HCT116 (cell line): ENCODE data around the gene SLF1. TPM values are rescaled to one million over a fixed set of nuclear protein-coding genes. Genes with fewer than 3 reads are reported as not detected.

Experiments
- ATAC-seq: fragments of 200-7000 bp; cut with Tn5 transposase; 2 replicates; pipeline ENCODE4 v1.9.1; 2020; ENCODE audit warnings: mild to moderate bottlenecking, moderate library complexity
- BruUV-seq: library from RNA; stranded (reverse); fragments of 400-500 nt; replicated peaks from 2 replicates; lab custom pipeline; 2021; lab: Mats Ljungman, UMichigan
- CTCF ChIA-PET: fragments of 300-600 bp; sonication (Branson Sonifier 250); formaldehyde crosslinking; loops from one replicate; lab custom pipeline; 2021; ENCODE audit warnings: antibody characterized with exemption; lab: Charles Lee
- POLR2A ChIA-PET: fragments of 300-600, 350-600 bp; sonication (Branson Sonifier 250); formaldehyde crosslinking; loops from one replicate; lab custom pipeline; 2021; ENCODE audit warnings: antibody characterized with exemption; lab: Charles Lee
- RAD21 ChIA-PET, 2 experiments: fragments of 300-600 bp; sonication (Branson Sonifier 250); formaldehyde crosslinking; loops; one replicate each; lab custom pipeline; 2023; ENCODE audit warnings: low total read pairs in 2 of 2; ENCODE audit not compliant: uncharacterized antibody in 2 of 2, unreplicated experiment in 2 of 2, low non-redundant PET in 1 of 2; lab: Charles Lee
- DNase-seq: peaks from one replicate; pipeline ENCODE4 v3.0.0-alpha.2; 2010; ENCODE audit warnings: low read depth, low spot score
- H2AFZ ChIP-seq: fragments of 200-600 bp; shearing (Covaris generic), sonication (generic); 2 replicates; pipeline ENCODE4 v1.6.1; 2017; ENCODE audit warnings: low read depth, mixed run types, mixed read lengths, antibody characterized with exemption, low read length; ENCODE audit not compliant: poor library complexity, severe bottlenecking
- H3K27ac ChIP-seq: 2 replicates; pipeline ENCODE4 v1.5.1; 2012; ENCODE audit warnings: low read depth, low read length
- H3K27me3 ChIP-seq: fragments of 200-600 bp; sonication (generic); 2 replicates; pipeline ENCODE4 v1.6.1; 2016; ENCODE audit warnings: mixed run types, low read length, mixed read lengths; ENCODE audit not compliant: insufficient read depth
- H3K36me3 ChIP-seq, 2 experiments: fragments of 200-500 bp in 1 of 2; fragments of 200-600 bp in 1 of 2; sonication (Bioruptor generic) in 1 of 2; sonication (generic) in 1 of 2; 2 replicates each; pipeline versions ENCODE4 v1.5.1 to v1.6.1; 2014 to 2016; ENCODE audit warnings: low read length in 2 of 2, inconsistent platforms in 1 of 2, mixed read lengths in 1 of 2, mixed run types in 1 of 2; ENCODE audit not compliant: insufficient read depth in 2 of 2, control insufficient read depth in 1 of 2
- H3K4me1 ChIP-seq, 2 experiments: fragments of 200-600 bp in 1 of 2; sonication (generic) in 1 of 2; 2 replicates each; pipeline versions ENCODE4 v1.5.1 to v1.6.1; 2012 to 2017; ENCODE audit warnings: low read length in 2 of 2, inconsistent platforms in 1 of 2, mild to moderate bottlenecking in 1 of 2, mixed read lengths in 1 of 2, mixed run types in 1 of 2, moderate library complexity in 1 of 2; ENCODE audit not compliant: insufficient read depth in 2 of 2, control insufficient read depth in 1 of 2
- H3K4me2 ChIP-seq: fragments of 200-600 bp; sonication (generic); 2 replicates; pipeline ENCODE4 v1.6.1; 2017; ENCODE audit warnings: mixed run types, low read length, mixed read lengths
- H3K4me3 ChIP-seq, 2 experiments: fragments of 200-600 bp in 1 of 2; sonication (generic) in 1 of 2; replicated peaks in 1 of 2; 2 replicates each; pipeline ENCODE4 v1.5.1; 2011 to 2016; ENCODE audit warnings: low read length in 2 of 2, control low read depth in 1 of 2, low read depth in 1 of 2, mild to moderate bottlenecking in 1 of 2, mixed read lengths in 1 of 2, mixed run types in 1 of 2
- H3K79me2 ChIP-seq: fragments of 200-600 bp; sonication (generic); 2 replicates; pipeline ENCODE4 v1.6.1; 2017; ENCODE audit warnings: mild to moderate bottlenecking, mixed run types, low read length, moderate library complexity, mixed read lengths; ENCODE audit not compliant: insufficient read depth
- H3K9ac ChIP-seq: fragments of 200-600 bp; sonication (generic); 2 replicates; pipeline ENCODE4 v1.6.1; 2016; ENCODE audit warnings: low read length, mixed read lengths
- H3K9me2 ChIP-seq: fragments of 200-600 bp; sonication (generic), shearing (Covaris generic); 2 replicates; pipeline ENCODE4 v1.6.1; 2017; ENCODE audit warnings: mixed run types, mild to moderate bottlenecking, moderate library complexity; ENCODE audit not compliant: insufficient read depth
- H3K9me3 ChIP-seq, 2 experiments: fragments of 200-500 bp in 1 of 2; fragments of 200-600 bp in 1 of 2; sonication (Bioruptor generic) in 1 of 2; sonication (generic) in 1 of 2; 2 replicates each; pipeline ENCODE4 v1.6.1; 2014 to 2017; ENCODE audit warnings: low read length in 2 of 2, mixed read lengths in 2 of 2, inconsistent platforms in 1 of 2, low read depth in 1 of 2, mild to moderate bottlenecking in 1 of 2, mixed run types in 1 of 2, moderate library complexity in 1 of 2; ENCODE audit not compliant: control insufficient read depth in 1 of 2, insufficient read depth in 1 of 2
- H4K20me1 ChIP-seq: fragments of 200-600 bp; sonication (generic), shearing (Covaris generic); 2 replicates; pipeline ENCODE4 v1.6.1; 2017; ENCODE audit warnings: mixed run types, mild to moderate bottlenecking, moderate library complexity; ENCODE audit not compliant: insufficient read depth
- CBX3 ChIP-seq: IDR thresholded peaks from 2 replicates; pipeline ENCODE4 v1.6.1; 2012; ENCODE audit warnings: low read depth
- CEBPB ChIP-seq: IDR thresholded peaks from 2 replicates; pipeline ENCODE4 v1.6.1; 2012; ENCODE audit warnings: low read depth
- ELF1 ChIP-seq: IDR thresholded peaks from 2 replicates; pipeline ENCODE4 v1.6.1; 2012; ENCODE audit warnings: low read depth, borderline replicate concordance
- EZH2phosphoT487 ChIP-seq: fragments of 200-600 bp; IDR thresholded peaks from 2 replicates; pipeline ENCODE4 v1.6.1; 2018; ENCODE audit warnings: antibody characterized with exemption, borderline replicate concordance
- JUND ChIP-seq: IDR thresholded peaks from 2 replicates; pipeline ENCODE4 v1.6.1; 2012
- POLR2A ChIP-seq: IDR thresholded peaks from 2 replicates; pipeline ENCODE4 v1.7.0; 2011; ENCODE audit warnings: borderline replicate concordance; ENCODE audit not compliant: insufficient read depth, insufficient read length; ENCODE audit errors: extremely low read depth
- POLR2AphosphoS5 ChIP-seq: IDR thresholded peaks from 2 replicates; pipeline ENCODE4 v1.6.1; 2011; ENCODE audit warnings: mild to moderate bottlenecking, low read depth, low read length, moderate library complexity
- SIN3A ChIP-seq: IDR thresholded peaks from 2 replicates; pipeline ENCODE4 v1.6.1; 2012; ENCODE audit warnings: low read depth
- SP1 ChIP-seq: IDR thresholded peaks from 2 replicates; pipeline ENCODE4 v1.6.1; 2012; ENCODE audit warnings: low read depth
- TCF7L2 ChIP-seq: IDR thresholded peaks from 2 replicates; pipeline ENCODE4 v1.7.0; 2011; ENCODE audit warnings: borderline replicate concordance, inconsistent platforms; ENCODE audit not compliant: insufficient read depth, insufficient read length; ENCODE audit errors: extremely low read depth
- YY1 ChIP-seq: IDR thresholded peaks from 2 replicates; pipeline ENCODE4 v1.6.1; 2011; ENCODE audit warnings: low read length, low read depth, moderate library complexity, mild to moderate bottlenecking; ENCODE audit not compliant: insufficient replicate concordance; ENCODE audit errors: extremely low read depth
- ZFX ChIP-seq: fragments of 450-650 bp; IDR thresholded peaks from 2 replicates; pipeline ENCODE4 v1.6.1; 2017
- intact Hi-C: fragments of 100-400 bp; cut with micrococcal nuclease; formaldehyde crosslinking; loops from 2 replicates; pipeline ENCODE4 v1.10.0; 2022
- total RNA-seq: library from RNA; stranded (reverse); gene quantifications from one replicate; pipeline ENCODE4 v1.2.1, GENCODE V29; 2021; ENCODE audit not compliant: unreplicated experiment
- TF ChIP-seq, protein P1 (sequence below): IDR thresholded peaks from 2 replicates; pipeline ENCODE4 v1.6.1; 2012
- TF ChIP-seq, protein P2 (sequence below): IDR thresholded peaks from 2 replicates; pipeline ENCODE4 v1.6.1; 2011; ENCODE audit warnings: mild to moderate bottlenecking, low read length, moderate library complexity; ENCODE audit not compliant: insufficient replicate concordance; ENCODE audit errors: extremely low read depth
- TF ChIP-seq, protein P3 (sequence below), 3 experiments: fragments of 200-600 bp in 1 of 3; sonication (generic) in 1 of 3; IDR thresholded peaks in 2 of 3; conservative IDR thresholded peaks in 1 of 3; 2 replicates each; pipeline ENCODE4 v1.5.1; 2012 to 2017; ENCODE audit warnings: low read depth in 2 of 3, low read length in 2 of 3, antibody characterized with exemption in 1 of 3, borderline replicate concordance in 1 of 3, control low read depth in 1 of 3, mild to moderate bottlenecking in 1 of 3, mixed read lengths in 1 of 3, mixed run types in 1 of 3, moderate library complexity in 1 of 3; ENCODE audit not compliant: insufficient read depth in 1 of 3

The SLF1 gene
- total RNA-seq, 1 experiment from 2014 or later, result 10.4 TPM

DNA sequence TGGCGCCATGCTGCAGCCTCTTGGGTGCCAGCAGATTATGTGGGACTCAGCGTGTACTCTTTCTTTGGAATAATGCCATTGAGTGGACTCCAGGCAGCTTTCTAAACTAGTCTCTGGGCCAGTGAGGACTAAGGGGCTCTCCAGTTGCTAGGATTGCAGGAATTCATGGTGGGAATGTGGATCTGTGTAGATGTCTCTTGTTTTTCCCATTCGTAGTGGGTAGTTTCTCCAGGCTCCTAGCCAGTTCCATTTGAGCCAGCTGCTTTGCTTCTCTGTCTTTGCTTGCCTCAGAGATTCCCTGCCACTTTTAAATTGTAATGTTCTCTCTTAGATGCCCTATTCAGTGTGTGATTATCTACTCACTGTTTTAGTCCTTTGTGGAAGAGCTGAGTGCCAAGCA is 42.6 kb downstream of the SLF1 start:
- Histone ChIP-seq H2AFZ (no peak overlapping the region), H3K27ac (no peak overlapping the region), H3K9me2 (no peaks in the 10 kb centered on the region), H3K79me2 (peaks cover 32% of the 10 kb centered on the region), H3K36me3 (peaks cover 3 to 14% of the 10 kb centered on the region in 2 experiments; a peak in 2 of 4 replicates), H3K4me3 (no peak overlapping the region), H3K9me3 (peaks cover 3 to 8% of the 10 kb centered on the region in 2 experiments; a peak in 2 of 4 replicates), H3K4me2 (no peak overlapping the region), H3K4me1 (no peaks in the 10 kb centered on the region), H3K27me3 (no peaks in the 10 kb centered on the region), H4K20me1 (no peaks in the 10 kb centered on the region), H3K9ac (no peak overlapping the region)
- ATAC-seq (no peak), DNase-seq (no peak)
- POLR2A ChIA-PET, result no interaction called here
- no TSS peak for BruUV-seq
- intact Hi-C loops, result no loop called here
- TF ChIP-seq YY1, result no peak
- no peak for TF ChIP-seq POLR2A
- no peak for TF ChIP-seq SP1
- TF ChIP-seq SIN3A, result no peak
- TF ChIP-seq, protein P1, sequence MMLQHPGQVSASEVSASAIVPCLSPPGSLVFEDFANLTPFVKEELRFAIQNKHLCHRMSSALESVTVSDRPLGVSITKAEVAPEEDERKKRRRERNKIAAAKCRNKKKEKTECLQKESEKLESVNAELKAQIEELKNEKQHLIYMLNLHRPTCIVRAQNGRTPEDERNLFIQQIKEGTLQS, result no peak
- no peak for TF ChIP-seq CEBPB
- TF ChIP-seq CBX3, result no peak
- TF ChIP-seq, protein P2, sequence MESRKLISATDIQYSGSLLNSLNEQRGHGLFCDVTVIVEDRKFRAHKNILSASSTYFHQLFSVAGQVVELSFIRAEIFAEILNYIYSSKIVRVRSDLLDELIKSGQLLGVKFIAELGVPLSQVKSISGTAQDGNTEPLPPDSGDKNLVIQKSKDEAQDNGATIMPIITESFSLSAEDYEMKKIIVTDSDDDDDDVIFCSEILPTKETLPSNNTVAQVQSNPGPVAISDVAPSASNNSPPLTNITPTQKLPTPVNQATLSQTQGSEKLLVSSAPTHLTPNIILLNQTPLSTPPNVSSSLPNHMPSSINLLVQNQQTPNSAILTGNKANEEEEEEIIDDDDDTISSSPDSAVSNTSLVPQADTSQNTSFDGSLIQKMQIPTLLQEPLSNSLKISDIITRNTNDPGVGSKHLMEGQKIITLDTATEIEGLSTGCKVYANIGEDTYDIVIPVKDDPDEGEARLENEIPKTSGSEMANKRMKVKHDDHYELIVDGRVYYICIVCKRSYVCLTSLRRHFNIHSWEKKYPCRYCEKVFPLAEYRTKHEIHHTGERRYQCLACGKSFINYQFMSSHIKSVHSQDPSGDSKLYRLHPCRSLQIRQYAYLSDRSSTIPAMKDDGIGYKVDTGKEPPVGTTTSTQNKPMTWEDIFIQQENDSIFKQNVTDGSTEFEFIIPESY, result no peak
- TF ChIP-seq TCF7L2, result no peak
- TF ChIP-seq POLR2AphosphoS5, result no peak
- TF ChIP-seq ELF1, result no peak
- no peak for TF ChIP-seq EZH2phosphoT487
- TF ChIP-seq, protein P3, sequence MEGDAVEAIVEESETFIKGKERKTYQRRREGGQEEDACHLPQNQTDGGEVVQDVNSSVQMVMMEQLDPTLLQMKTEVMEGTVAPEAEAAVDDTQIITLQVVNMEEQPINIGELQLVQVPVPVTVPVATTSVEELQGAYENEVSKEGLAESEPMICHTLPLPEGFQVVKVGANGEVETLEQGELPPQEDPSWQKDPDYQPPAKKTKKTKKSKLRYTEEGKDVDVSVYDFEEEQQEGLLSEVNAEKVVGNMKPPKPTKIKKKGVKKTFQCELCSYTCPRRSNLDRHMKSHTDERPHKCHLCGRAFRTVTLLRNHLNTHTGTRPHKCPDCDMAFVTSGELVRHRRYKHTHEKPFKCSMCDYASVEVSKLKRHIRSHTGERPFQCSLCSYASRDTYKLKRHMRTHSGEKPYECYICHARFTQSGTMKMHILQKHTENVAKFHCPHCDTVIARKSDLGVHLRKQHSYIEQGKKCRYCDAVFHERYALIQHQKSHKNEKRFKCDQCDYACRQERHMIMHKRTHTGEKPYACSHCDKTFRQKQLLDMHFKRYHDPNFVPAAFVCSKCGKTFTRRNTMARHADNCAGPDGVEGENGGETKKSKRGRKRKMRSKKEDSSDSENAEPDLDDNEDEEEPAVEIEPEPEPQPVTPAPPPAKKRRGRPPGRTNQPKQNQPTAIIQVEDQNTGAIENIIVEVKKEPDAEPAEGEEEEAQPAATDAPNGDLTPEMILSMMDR (IDR thresholded peaks at IDR 0.05 in 2 of 3, conservative IDR thresholded peaks at IDR 0.05 in 1 of 3; ENCODE audit: borderline replicate concordance in 1 of 3, insufficient read depth in 1 of 3, low read depth in 2 of 3, low read length in 2 of 3), result no peak
- TF ChIP-seq JUND, result no peak
- no peak for TF ChIP-seq ZFX
- RAD21 ChIA-PET, result no interaction called here
- CTCF ChIA-PET, result no interaction called here
